NK-92 (cell line): ENCODE measurements around the gene H1-8.
"Not testable (repeated sequence)": the region's sequence is repeated elsewhere in the genome, so short reads cannot be mapped to it uniquely, and the experiment has no call there.

ENCODE experiments used
- DNase-seq: peaks from one replicate; lab custom pipeline; 2025; ENCODE audit not compliant: unreplicated experiment; lab: John Stamatoyannopoulos, UW

Gene H1-8

DNA sequence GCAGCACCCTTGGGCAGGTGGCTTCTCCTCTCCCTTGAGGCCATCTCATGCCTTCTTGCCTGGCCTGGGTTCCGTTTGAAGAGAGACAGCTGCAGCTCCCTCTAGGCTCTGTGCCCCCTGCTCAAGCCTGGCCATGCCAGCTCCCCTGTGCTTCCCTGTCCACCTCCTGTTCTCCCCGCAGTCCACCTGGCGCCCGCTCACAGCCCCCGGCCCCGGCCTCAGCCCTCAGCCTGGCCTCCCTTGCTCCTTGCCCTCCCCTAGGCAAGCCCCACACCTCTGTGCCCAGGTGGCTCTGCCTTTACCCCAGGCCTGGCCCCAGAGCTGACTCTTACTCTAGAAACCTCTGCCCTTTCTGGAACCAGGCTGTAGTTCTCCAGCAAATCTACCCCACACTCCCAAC lies 28.4 kb upstream of the H1-8 start:
- no peak for DNase-seq

- not testable (repeated sequence) for DNase-seq
These were observed 27.7 kb upstream of the H1-8 start for GRCh38 chr3:129515108-129515820.

DNA sequence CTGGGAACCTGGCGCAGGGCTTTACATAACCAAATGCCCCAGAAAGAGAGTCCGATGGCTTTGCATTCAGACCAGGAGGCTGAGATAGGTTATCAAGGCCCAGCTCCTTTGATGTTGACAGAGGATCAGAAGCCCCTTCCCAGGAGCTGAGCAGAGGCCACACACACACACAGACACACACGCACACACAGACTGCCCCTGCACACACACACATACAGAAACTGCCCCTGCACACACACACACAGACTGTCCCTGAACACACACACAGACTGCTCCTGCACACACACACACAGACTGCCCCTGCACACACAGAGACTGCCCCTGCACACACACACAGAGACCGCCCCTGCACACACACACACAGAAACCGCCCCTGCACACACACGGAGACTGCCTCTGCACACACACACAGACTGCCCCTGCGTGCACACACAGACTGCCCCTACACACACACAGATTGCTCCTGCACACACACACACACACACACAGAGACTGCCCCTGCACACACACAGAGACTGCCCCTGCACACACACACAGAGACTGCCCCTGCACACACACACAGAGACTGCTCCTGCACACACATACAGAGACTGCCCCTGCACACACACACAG lies 27.0 kb upstream of the H1-8 start:
- DNase-seq: not testable (repeated sequence)

- no peak for DNase-seq
These were observed 25.5 kb upstream of the H1-8 start for GRCh38 chr3:129517516-129517915.

GRCh38 chr3:129518038-129518561 lies 24.9 kb upstream of the H1-8 start:
- DNase-seq: no peak

DNA sequence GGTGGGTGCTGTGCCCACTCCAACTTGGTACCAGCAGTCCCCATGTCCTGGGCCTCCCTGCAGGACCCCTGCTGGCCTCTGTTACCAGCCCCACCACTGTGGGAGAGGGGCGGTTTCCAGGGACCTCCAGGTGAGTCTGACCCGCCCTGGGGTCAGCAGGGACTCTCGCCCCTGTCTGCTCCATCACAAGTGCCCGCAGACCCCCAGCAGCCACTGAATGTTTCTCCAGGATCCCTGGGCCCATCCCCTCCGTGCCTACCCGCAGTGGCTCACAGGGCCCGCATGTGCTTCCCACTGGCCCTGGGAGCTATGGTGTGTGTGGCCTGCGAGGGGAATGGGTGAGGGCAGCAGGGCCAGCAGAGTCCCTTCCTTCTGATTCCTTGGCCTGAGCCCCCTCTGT lies 24.4 kb upstream of the H1-8 start:
- no peak for DNase-seq

- DNase-seq: no peak
These were observed 23.5 kb upstream of the H1-8 start for GRCh38 chr3:129519449-129519848.

GRCh38 chr3:129519896-129520715 lies 22.9 kb upstream of the H1-8 start:
- no peak for DNase-seq

DNA sequence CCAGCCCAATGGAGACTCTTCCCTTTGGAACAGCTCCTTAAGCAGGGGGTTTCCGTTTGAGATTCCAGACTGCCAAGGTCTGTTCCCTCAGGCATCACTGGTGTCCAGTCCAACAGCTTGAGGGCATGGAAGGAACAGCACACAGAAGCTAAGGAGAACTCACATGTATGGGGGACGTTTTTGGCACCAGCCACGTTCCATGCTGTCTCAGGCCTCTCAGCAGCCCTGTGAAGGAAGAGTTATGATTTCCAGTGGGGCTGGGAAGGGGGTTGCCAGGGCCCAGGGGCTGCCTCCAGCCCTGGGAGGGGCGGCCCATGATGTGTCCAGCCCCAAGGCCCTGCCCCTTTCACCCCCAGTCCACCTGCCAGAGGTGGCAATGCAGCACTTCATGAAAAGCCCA lies 22.0 kb upstream of the H1-8 start:
- DNase-seq: no peak

GRCh38 chr3:129521611-129522010 lies 21.4 kb upstream of the H1-8 start:
- no peak for DNase-seq

DNA sequence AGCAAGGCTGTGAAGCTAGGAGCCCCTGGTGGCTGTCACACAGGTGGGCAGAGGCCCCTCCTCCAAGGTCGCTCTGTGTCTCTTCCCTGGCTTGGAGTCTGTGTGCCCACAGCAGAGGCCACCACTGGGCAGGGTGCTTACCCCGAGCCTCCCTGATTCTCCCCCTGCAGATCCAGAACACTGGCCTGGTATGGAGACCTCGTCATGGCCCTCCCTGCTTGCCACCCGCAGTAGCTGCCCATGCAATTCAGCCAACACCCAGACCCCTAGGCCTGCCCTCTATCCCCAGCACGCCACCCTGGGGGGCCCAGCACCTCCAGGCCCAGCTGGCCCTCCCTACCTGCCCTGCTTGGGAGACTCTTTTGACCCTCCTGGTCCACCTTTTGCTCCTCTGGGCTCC lies 20.0 kb upstream of the H1-8 start:
- no peak for DNase-seq

DNA sequence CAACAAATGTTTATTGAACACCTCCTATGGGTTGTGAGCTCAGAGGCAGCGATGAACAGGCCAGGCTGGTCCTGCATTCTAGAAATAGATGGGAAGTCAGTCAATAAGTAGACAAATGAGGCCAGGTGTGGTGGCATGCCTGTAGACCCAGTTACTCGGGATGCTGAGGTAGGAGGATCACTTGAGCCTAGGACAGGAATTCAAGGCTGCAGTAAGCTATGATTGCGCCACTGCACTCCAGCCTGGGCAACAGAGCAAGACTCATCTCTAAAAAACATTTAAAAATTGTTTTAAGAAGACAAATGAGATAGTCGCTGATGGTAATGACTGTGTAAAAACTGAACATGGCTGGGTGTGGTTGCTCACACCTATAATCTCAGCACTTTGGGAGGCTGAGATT lies 18.9 kb upstream of the H1-8 start:
- DNase-seq: no peak

GRCh38 chr3:129525341-129525968 lies 17.5 kb upstream of the H1-8 start:
- DNase-seq: no peak

GRCh38 chr3:129526121-129526900 lies 16.7 kb upstream of the H1-8 start:
- DNase-seq: no peak

GRCh38 chr3:129527262-129527661 lies 15.7 kb upstream of the H1-8 start:
- no peak for DNase-seq

GRCh38 chr3:129528589-129529100 lies 14.3 kb upstream of the H1-8 start, which contains the start of gene RHO:
TSS of gene RHO (plus strand) at chr3:129528639. CDS start at chr3:129528734, 95 bp downstream.
- no peak for DNase-seq

GRCh38 chr3:129529436-129530210 lies 13.4 kb upstream of the H1-8 start:
- no peak for DNase-seq

GRCh38 chr3:129530251-129530791 lies 12.7 kb upstream of the H1-8 start:
- DNase-seq: no peak

DNA sequence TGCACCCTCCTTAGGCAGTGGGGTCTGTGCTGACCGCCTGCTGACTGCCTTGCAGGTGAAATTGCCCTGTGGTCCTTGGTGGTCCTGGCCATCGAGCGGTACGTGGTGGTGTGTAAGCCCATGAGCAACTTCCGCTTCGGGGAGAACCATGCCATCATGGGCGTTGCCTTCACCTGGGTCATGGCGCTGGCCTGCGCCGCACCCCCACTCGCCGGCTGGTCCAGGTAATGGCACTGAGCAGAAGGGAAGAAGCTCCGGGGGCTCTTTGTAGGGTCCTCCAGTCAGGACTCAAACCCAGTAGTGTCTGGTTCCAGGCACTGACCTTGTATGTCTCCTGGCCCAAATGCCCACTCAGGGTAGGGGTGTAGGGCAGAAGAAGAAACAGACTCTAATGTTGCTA lies 12.2 kb upstream of the H1-8 start:
- DNase-seq: no peak
